SK-N-MC (cell line): Measurements from ENCODE around the gene MYBPH.

ENCODE experiments used
- DNase-seq: peaks from one replicate; pipeline ENCODE4 v3.0.0-alpha.2; 2011; ENCODE audit warnings: low read depth, low spot score
- H3K27ac ChIP-seq: fragments of 200-600 bp; sonication (generic); 2 replicates; pipeline ENCODE4 v1.5.1; 2016; ENCODE audit warnings: mixed run types
- H3K36me3 ChIP-seq: fragments of 200-600 bp; sonication (generic); 2 replicates; pipeline ENCODE4 v1.6.1; 2017; ENCODE audit warnings: antibody characterized with exemption, low read length, mixed read lengths; ENCODE audit not compliant: insufficient read depth
- H3K4me3 ChIP-seq: fragments of 200-600 bp; sonication (generic); 2 replicates; pipeline ENCODE4 v1.5.1; 2016
- H3K9ac ChIP-seq: fragments of 200-600 bp; sonication (generic); 2 replicates; pipeline ENCODE4 v1.8.0; 2017; ENCODE audit warnings: mixed run types, mixed read lengths; ENCODE audit not compliant: insufficient read length
- H3K9me3 ChIP-seq: fragments of 200-600 bp; sonication (generic); 2 replicates; pipeline ENCODE4 v1.6.1; 2017; ENCODE audit warnings: low read depth, mild to moderate bottlenecking, antibody characterized with exemption, low read length, moderate library complexity, mixed read lengths
- EZH2 ChIP-seq: fragments of 200-600 bp; sonication (generic); IDR thresholded peaks from one replicate; pipeline ENCODE4 v1.6.1; 2017; ENCODE audit warnings: antibody characterized with exemption
- FOXP2 ChIP-seq: optimal IDR thresholded peaks from 2 replicates; pipeline ENCODE3; 2011; ENCODE audit warnings: mild to moderate bottlenecking, moderate library complexity; ENCODE audit not compliant: insufficient read depth; ENCODE audit errors: extremely low read length, control extremely low read depth
- POLR2AphosphoS5 ChIP-seq: IDR thresholded peaks from 2 replicates; pipeline ENCODE4 v1.6.1; 2012; ENCODE audit warnings: mild to moderate bottlenecking, low read depth, low read length, borderline replicate concordance

The MYBPH gene

GRCh38 chr1:203146042-203146369, 29.6 kb downstream of the MYBPH start:
- Histone ChIP-seq H3K9ac (no peak overlapping the region), H3K4me3 (no peak overlapping the region), H3K36me3 (no peaks in the 10 kb centered on the region), H3K27ac (no peak overlapping the region), H3K9me3 (no peaks in the 10 kb centered on the region)
- no peak for DNase-seq
- no peak for TF ChIP-seq EZH2
- TF ChIP-seq POLR2AphosphoS5, result no peak
- TF ChIP-seq FOXP2, result no peak

- no peak overlapping the region for H3K4me3 ChIP-seq
- H3K9ac ChIP-seq, result no peak overlapping the region
- H3K27ac ChIP-seq, result no peak overlapping the region
- no peaks in the 10 kb centered on the region for H3K36me3 ChIP-seq
- H3K9me3 ChIP-seq, result no peaks in the 10 kb centered on the region
- no peak for TF ChIP-seq POLR2AphosphoS5
- no peak for TF ChIP-seq EZH2
- no peak for TF ChIP-seq FOXP2
- no peak for DNase-seq
These were observed 30.1 kb downstream of the MYBPH start for GRCh38 chr1:203145321-203146041.

DNA sequence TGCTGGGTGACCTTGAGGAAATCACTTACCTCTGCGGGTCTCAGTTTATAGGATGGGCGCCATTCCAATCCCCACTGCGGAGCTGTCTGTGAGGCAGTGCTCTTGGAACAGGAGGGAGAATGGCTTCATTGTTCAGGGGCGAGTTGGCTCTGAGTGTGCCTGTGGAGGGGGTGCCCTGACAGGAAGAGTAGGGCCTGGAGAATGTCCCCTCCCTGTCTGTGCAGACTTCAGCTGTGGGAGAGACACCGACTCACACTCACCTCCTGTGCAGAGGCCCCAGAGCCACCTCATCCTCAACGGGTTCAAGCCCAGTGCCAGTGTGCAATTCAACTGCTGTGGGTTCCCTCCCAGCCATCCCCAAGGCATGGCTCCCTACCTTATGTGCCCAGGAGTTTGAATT, 31.0 kb downstream of the MYBPH start:
- TF ChIP-seq POLR2AphosphoS5 (no peak), FOXP2 (no peak), EZH2 (no peak)
- H3K9ac ChIP-seq, result no peak overlapping the region
- H3K36me3 ChIP-seq, result no peaks in the 10 kb centered on the region
- no peak overlapping the region for H3K4me3 ChIP-seq
- no peak for DNase-seq
- H3K27ac ChIP-seq, result no peak overlapping the region
- H3K9me3 ChIP-seq, result no peaks in the 10 kb centered on the region

- no peak for TF ChIP-seq EZH2
- TF ChIP-seq FOXP2, result no peak
- TF ChIP-seq POLR2AphosphoS5, result no peak
- Histone ChIP-seq H3K4me3 (no peak overlapping the region), H3K9me3 (no peaks in the 10 kb centered on the region), H3K9ac (no peak overlapping the region), H3K27ac (no peak overlapping the region), H3K36me3 (no peaks in the 10 kb centered on the region)
- no peak for DNase-seq
These were observed 32.0 kb downstream of the MYBPH start for GRCh38 chr1:203143641-203144040.

DNA sequence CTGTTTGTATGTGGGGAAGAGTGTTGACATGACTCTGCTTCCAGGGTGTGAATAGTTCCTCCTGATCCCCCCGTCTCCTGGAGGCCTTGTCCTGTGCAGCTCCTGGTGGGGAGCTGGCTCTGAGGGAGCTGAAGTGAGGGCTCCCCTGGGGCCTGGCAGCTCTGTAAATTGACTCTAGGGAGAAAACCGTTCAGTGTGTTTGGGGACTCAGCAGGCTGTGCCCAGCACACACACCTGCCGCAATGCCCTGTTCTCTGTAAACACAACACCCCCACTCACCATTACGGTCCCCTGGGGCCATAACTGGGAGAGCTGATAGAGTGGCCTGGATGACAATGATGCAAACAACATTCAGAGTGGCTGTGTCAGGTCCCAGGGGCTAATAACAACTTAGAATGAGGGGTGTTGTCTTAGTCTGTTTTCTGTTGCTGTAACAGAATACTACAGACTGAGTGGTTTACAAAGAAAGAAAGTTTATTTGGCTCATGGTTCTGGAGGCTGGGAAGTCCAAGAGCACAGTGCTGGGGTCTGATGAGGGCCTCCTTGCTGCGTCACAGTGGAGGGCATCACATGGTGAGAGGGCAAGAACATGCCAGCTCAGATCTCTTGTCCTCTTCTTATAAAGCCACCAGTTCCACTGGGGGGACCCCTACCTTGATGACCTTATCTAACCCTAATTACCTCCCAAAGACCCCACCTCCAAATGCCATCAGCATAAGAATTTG, 32.8 kb downstream of the MYBPH start:
- no peak for DNase-seq
- Histone ChIP-seq H3K27ac (no peak overlapping the region), H3K9me3 (no peaks in the 10 kb centered on the region), H3K4me3 (no peak overlapping the region), H3K36me3 (no peaks in the 10 kb centered on the region), H3K9ac (no peak overlapping the region)
- no peak for TF ChIP-seq EZH2
- TF ChIP-seq POLR2AphosphoS5, result no peak
- no peak for TF ChIP-seq FOXP2

DNA sequence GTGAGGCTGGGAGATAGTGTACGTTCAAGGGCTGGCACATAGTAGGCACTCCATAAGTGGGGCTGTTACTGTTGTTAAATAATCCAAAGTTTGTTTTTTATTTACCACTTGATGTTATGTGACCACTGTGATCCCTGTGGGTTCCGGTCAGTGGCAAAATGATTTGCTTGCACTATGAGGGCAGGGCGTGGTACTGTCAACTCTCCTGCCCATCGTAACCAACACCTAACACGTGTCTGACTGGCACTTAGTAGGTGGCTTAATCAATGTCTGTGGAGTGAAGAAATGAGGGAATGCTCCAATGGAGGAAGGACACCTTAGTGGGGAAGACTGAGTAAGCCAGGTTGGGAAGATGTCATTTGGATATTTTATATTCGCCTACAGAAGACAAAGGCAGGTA, 33.5 kb downstream of the MYBPH start:
- Histone ChIP-seq H3K27ac (no peak overlapping the region), H3K4me3 (no peak overlapping the region), H3K36me3 (no peaks in the 10 kb centered on the region), H3K9me3 (no peaks in the 10 kb centered on the region), H3K9ac (no peak overlapping the region)
- DNase-seq, result no peak
- TF ChIP-seq POLR2AphosphoS5 (no peak), FOXP2 (no peak), EZH2 (no peak)

DNA sequence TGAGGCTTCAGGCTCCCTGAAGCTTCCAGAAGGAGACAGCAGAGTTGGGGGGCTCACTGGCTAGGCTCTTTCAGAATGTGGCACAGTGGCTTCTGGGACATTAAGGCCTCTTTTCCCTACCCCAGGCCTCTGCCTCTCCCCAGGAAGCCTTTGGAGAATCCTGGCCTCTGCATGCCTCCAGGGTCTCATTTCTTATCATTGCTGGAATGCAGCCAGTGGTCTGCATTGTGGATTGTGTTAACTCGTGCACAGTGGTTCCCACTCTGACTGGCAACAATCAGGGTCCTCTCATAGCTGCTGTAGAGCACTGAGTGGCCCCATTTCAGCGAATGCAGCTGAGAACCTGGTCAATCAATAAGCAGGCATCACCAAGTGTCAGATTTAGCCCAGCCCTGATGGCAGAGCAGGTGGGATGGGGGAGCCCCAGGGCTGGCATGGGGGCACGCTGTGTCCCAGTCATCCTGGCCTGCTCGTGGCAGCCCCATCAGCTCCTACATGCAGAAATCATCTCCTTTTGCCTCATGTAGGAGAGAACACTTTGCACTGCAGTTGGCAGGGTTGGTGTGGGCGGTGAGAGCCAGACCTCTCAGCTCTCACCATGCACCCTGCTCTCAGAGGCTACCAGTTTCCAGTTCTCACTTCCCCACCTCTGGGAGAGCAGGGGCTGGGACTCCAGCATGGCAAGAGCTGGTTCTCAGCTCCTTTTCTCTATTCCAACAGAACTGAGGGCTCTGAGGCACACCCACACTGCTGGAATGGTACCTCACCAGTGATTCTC, 34.7 kb downstream of the MYBPH start:
- DNase-seq, result no peak
- H3K27ac ChIP-seq, result no peak overlapping the region

GRCh38 chr1:203139976-203140475, 35.6 kb downstream of the MYBPH start:
- H3K36me3 ChIP-seq, result no peaks in the 10 kb centered on the region
- DNase-seq, result no peak
- H3K4me3 ChIP-seq, result no peak overlapping the region
- TF ChIP-seq FOXP2, result no peak
- TF ChIP-seq POLR2AphosphoS5, result no peak
- no peak for TF ChIP-seq EZH2
- no peak overlapping the region for H3K27ac ChIP-seq
- no peaks in the 10 kb centered on the region for H3K9me3 ChIP-seq
- H3K9ac ChIP-seq, result no peak overlapping the region

More for the DNA sequence above, 34.7 kb downstream of the MYBPH start:
- no peak overlapping the region for H3K4me3 ChIP-seq
- H3K9me3 ChIP-seq, result no peaks in the 10 kb centered on the region
- no peaks in the 10 kb centered on the region for H3K36me3 ChIP-seq
- TF ChIP-seq EZH2, result no peak
- no peak for TF ChIP-seq POLR2AphosphoS5
- TF ChIP-seq FOXP2, result no peak
- H3K9ac ChIP-seq, result no peak overlapping the region
